OCI-LY3 (cell line): ENCODE data around the gene BLTP1.

Source experiments
- H2AFZ ChIP-seq: fragments of 200-600, 300-600 bp; shearing (Covaris generic); 2 replicates; pipeline ENCODE4 v1.6.0; 2014; ENCODE audit warnings: antibody characterized with exemption, low read depth, low read length
- H3K27ac ChIP-seq: fragments of 200-600, 300-600 bp; sonication (generic); 2 replicates; pipeline ENCODE4 v1.5.1; 2014; ENCODE audit warnings: mild to moderate bottlenecking, low read length, moderate library complexity, mixed read lengths
- H3K27me3 ChIP-seq: fragments of 200-600, 300-600 bp; sonication (generic); 2 replicates; pipeline ENCODE4 v1.6.1; 2014; ENCODE audit warnings: low read depth, low read length, mixed read lengths
- H3K36me3 ChIP-seq: fragments of 200-600, 300-600 bp; sonication (generic); replicated peaks from 2 replicates; pipeline ENCODE3; 2014; ENCODE audit warnings: low read depth, low read length, mixed read lengths
- H3K4me1 ChIP-seq: fragments of 300-600, 200-600 bp; sonication (generic); 2 replicates; pipeline ENCODE4 v1.6.1; 2014; ENCODE audit warnings: low read length, mixed read lengths
- H3K4me2 ChIP-seq: fragments of 200-600, 300-600 bp; sonication (generic); 2 replicates; pipeline ENCODE4 v1.6.1; 2014; ENCODE audit warnings: low read length, mixed read lengths
- H3K4me3 ChIP-seq: fragments of 300-600, 200-600 bp; sonication (generic); 2 replicates; pipeline ENCODE4 v1.5.1; 2014; ENCODE audit warnings: antibody characterized with exemption, mild to moderate bottlenecking, low read length, moderate library complexity
- H3K79me2 ChIP-seq: fragments of 300-600, 200-600 bp; shearing (Covaris generic); 2 replicates; pipeline ENCODE4 v1.6.1; 2014; ENCODE audit warnings: mild to moderate bottlenecking, low read length, mixed read lengths
- H3K9ac ChIP-seq: fragments of 300-600, 200-600 bp; shearing (Covaris generic); 2 replicates; pipeline ENCODE4 v1.6.0; 2014; ENCODE audit warnings: mild to moderate bottlenecking, low read length, moderate library complexity
- H3K9me3 ChIP-seq: fragments of 200-600, 300-600 bp; shearing (Covaris generic); 2 replicates; pipeline ENCODE4 v1.6.1; 2014; ENCODE audit warnings: low read length, mixed read lengths; ENCODE audit not compliant: insufficient read depth
- H4K20me1 ChIP-seq: fragments of 200-600, 300-600 bp; sonication (generic); 2 replicates; pipeline ENCODE4 v1.6.1; 2016; ENCODE audit warnings: low read length, mixed read lengths; ENCODE audit not compliant: insufficient read depth
- EZH2phosphoT487 ChIP-seq: fragments of 200-600 bp; shearing (Covaris generic); IDR thresholded peaks from 2 replicates; pipeline ENCODE4 v1.6.1; 2018; ENCODE audit warnings: antibody characterized with exemption, mixed run types, low read depth
- TF ChIP-seq, protein P1 (sequence below): fragments of 200-600, 300-600 bp; sonication (generic); IDR thresholded peaks from 2 replicates; pipeline ENCODE4 v1.5.1; 2014; ENCODE audit warnings: antibody characterized with exemption, low read length, low read depth

The BLTP1 gene

DNA sequence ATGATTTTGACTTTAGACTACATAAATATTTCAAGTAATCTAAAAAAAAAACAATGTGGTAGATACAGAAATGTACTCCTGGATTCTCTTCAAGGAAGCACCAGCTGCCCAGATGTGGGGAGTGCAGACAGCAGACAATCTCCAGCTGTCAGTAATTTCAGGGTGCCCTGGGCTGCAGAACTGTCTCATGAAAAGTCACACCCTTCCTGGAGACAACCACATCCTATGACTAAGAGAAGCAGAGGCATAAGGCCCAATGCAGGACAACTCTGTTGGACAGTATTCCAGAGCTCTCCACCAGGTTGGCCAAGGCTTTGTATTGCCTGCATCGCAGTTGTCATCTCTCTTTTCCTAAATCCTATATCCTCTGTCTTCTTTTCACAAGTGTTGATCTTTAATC is 34.4 kb upstream of the BLTP1 start:
- no peaks in the 10 kb centered on the region for H3K4me1 ChIP-seq
- H3K4me3 ChIP-seq = no peak overlapping the region
- no peak overlapping the region for H3K9ac ChIP-seq
- TF ChIP-seq EZH2phosphoT487 = no peak
- TF ChIP-seq, protein P1, sequence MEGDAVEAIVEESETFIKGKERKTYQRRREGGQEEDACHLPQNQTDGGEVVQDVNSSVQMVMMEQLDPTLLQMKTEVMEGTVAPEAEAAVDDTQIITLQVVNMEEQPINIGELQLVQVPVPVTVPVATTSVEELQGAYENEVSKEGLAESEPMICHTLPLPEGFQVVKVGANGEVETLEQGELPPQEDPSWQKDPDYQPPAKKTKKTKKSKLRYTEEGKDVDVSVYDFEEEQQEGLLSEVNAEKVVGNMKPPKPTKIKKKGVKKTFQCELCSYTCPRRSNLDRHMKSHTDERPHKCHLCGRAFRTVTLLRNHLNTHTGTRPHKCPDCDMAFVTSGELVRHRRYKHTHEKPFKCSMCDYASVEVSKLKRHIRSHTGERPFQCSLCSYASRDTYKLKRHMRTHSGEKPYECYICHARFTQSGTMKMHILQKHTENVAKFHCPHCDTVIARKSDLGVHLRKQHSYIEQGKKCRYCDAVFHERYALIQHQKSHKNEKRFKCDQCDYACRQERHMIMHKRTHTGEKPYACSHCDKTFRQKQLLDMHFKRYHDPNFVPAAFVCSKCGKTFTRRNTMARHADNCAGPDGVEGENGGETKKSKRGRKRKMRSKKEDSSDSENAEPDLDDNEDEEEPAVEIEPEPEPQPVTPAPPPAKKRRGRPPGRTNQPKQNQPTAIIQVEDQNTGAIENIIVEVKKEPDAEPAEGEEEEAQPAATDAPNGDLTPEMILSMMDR = no peak
- H3K9me3 ChIP-seq = no peaks in the 10 kb centered on the region
- H3K36me3 ChIP-seq = no peaks in the 10 kb centered on the region
- H3K79me2 ChIP-seq = no peaks in the 10 kb centered on the region
- no peak overlapping the region for H3K4me2 ChIP-seq
- no peaks in the 10 kb centered on the region for H4K20me1 ChIP-seq
- H2AFZ ChIP-seq = no peak overlapping the region
- H3K27ac ChIP-seq = no peak overlapping the region
- H3K27me3 ChIP-seq = no peaks in the 10 kb centered on the region

DNA sequence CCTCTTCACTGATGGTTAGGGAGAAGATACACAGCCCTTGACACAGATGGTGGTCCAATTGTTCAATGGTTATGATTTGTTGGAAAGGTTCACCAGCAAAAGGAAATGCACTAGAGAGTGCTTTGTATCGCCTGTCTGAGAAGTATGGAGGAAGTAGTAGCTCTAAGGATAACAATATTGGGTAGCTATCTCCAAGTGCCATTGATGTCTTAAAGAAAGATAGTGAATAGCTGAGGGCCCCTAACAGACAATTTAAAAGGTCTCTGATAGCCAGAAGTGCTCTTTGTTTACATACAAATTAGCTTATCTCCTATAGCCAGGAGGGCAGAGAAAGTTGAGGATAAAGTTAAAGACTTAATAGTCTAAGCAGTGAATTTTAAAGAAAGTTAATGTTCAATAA is 33.9 kb upstream of the BLTP1 start:
- H3K4me3 ChIP-seq = no peak overlapping the region
- no peak overlapping the region for H3K4me2 ChIP-seq
- H3K27me3 ChIP-seq = no peaks in the 10 kb centered on the region
- no peak overlapping the region for H2AFZ ChIP-seq
- H3K79me2 ChIP-seq = no peaks in the 10 kb centered on the region
- no peaks in the 10 kb centered on the region for H3K9me3 ChIP-seq
- no peaks in the 10 kb centered on the region for H4K20me1 ChIP-seq
- H3K36me3 ChIP-seq = no peaks in the 10 kb centered on the region
- no peaks in the 10 kb centered on the region for H3K4me1 ChIP-seq
- no peak overlapping the region for H3K27ac ChIP-seq
- no peak overlapping the region for H3K9ac ChIP-seq
- no peak for TF ChIP-seq EZH2phosphoT487
- TF ChIP-seq, protein P1 = no peak

DNA sequence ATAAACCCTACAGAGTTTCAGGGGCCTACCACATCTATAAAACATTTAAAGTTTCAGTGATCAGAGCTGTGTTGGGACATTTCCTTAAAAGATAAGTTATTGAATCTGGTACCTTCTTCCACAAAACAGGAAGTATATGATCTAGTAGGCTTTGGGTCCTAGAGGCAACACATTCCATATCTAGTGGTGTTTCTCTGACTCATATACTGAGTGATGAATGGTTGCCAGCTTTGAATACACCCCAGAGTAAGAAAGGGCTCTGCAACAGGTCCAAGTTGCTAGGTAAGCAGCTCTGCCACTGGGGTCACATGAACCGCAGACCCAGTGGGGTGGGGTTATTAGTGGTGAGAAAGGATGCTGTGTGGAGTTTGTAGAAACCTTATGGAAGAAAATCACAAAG is 32.4 kb upstream of the BLTP1 start:
- H3K4me3 ChIP-seq = no peak overlapping the region
- H3K4me2 ChIP-seq = no peak overlapping the region
- H3K79me2 ChIP-seq = no peaks in the 10 kb centered on the region
- no peak overlapping the region for H2AFZ ChIP-seq
- no peak overlapping the region for H3K9ac ChIP-seq
- no peaks in the 10 kb centered on the region for H4K20me1 ChIP-seq
- no peaks in the 10 kb centered on the region for H3K9me3 ChIP-seq
- H3K4me1 ChIP-seq = no peaks in the 10 kb centered on the region
- H3K27me3 ChIP-seq = no peaks in the 10 kb centered on the region
- no peak overlapping the region for H3K27ac ChIP-seq
- no peaks in the 10 kb centered on the region for H3K36me3 ChIP-seq
- TF ChIP-seq, protein P1 = no peak
- TF ChIP-seq EZH2phosphoT487 = no peak

DNA sequence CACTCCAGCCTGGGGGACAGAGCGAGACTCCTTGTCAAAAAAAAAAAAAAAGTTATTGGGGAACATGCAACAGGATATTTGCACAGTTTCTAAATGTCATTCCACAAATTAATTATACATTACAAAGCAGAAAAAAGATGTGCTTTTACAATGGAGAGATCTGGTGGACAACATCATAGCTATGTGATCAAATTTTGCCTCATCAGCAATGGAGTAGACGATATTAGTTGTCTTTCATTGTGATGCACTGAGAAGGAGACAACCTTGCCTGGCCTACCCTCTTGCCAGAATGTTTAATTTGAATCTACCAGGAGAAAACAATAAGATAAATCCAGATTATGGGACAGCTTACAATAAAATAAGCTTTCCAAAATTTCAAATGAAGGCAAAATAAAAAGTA is 30.5 kb upstream of the BLTP1 start:
- H3K4me3 ChIP-seq = no peak overlapping the region
- no peaks in the 10 kb centered on the region for H3K79me2 ChIP-seq
- H3K9ac ChIP-seq = no peak overlapping the region
- no peak overlapping the region for H2AFZ ChIP-seq
- no peaks in the 10 kb centered on the region for H4K20me1 ChIP-seq
- H3K27me3 ChIP-seq = no peaks in the 10 kb centered on the region
- H3K36me3 ChIP-seq = no peaks in the 10 kb centered on the region
- TF ChIP-seq, protein P1 = no peak
- TF ChIP-seq EZH2phosphoT487 = no peak
- H3K9me3 ChIP-seq = no peaks in the 10 kb centered on the region
- H3K27ac ChIP-seq = no peak overlapping the region
- no peaks in the 10 kb centered on the region for H3K4me1 ChIP-seq
- H3K4me2 ChIP-seq = no peak overlapping the region
